Right forelimb (tissue), 1 donor: ENCODE data around the gene PSMB5.

Experiments
- DNase-seq: peaks from one replicate; pipeline ENCODE4 v3.0.0-alpha.2; 2018

PSMB5 gene

GRCh38 chr14:23034498-23035302, at the start of gene PSMB5:
Gene PSMB5 (minus strand): TSS chr14:23034900. CDS start chr14:23034881, 19 bp downstream.
- DNase-seq: peak; percentile 90

GRCh38 chr14:23080474-23080873, 45.8 kb upstream of the PSMB5 start:
- no peak for DNase-seq

GRCh38 chr14:23079716-23080115, 45.0 kb upstream of the PSMB5 start:
- DNase-seq: no peak

GRCh38 chr14:23078692-23079116, 44.0 kb upstream of the PSMB5 start:
- no peak for DNase-seq

GRCh38 chr14:23077962-23078361, 43.3 kb upstream of the PSMB5 start:
- DNase-seq: no peak

- DNase-seq: no peak
These were observed 42.2 kb upstream of the PSMB5 start for GRCh38 chr14:23076785-23077408.

- no peak for DNase-seq
These were observed 40.2 kb upstream of the PSMB5 start for GRCh38 chr14:23074906-23075305.

GRCh38 chr14:23071921-23072539, 37.3 kb upstream of the PSMB5 start:
- DNase-seq: no peak

- peak; percentile 89 for DNase-seq
These were observed 36.7 kb upstream of the PSMB5 start for GRCh38 chr14:23071244-23071920.

- no peak for DNase-seq
These were observed 35.8 kb upstream of the PSMB5 start for GRCh38 chr14:23070262-23071129.

- no peak for DNase-seq
These were observed 34.7 kb upstream of the PSMB5 start for GRCh38 chr14:23069413-23069806.

- DNase-seq: peak; percentile 87
These were observed 34.2 kb upstream of the PSMB5 start for GRCh38 chr14:23068789-23069412.

GRCh38 chr14:23067847-23068788, 33.4 kb upstream of the PSMB5 start:
- DNase-seq: no peak

- DNase-seq: no peak
These were observed 32.4 kb upstream of the PSMB5 start for GRCh38 chr14:23066855-23067744.

GRCh38 chr14:23066368-23066767, 31.7 kb upstream of the PSMB5 start:
- DNase-seq: no peak

GRCh38 chr14:23063601-23064000, 28.9 kb upstream of the PSMB5 start:
- no peak for DNase-seq

- DNase-seq: no peak
These were observed 27.3 kb upstream of the PSMB5 start for GRCh38 chr14:23062002-23062401.

GRCh38 chr14:23060536-23061260, 26.0 kb upstream of the PSMB5 start:
- no peak for DNase-seq
